ENCODE results near the gene RET.

Gene RET

GRCh38 chr10:43082746-43083145, 5.9 kb downstream of the RET start:
- Histone ChIP-seq H3K27ac (ENCODE audit: poor library complexity, severe bottlenecking) (no peak overlapping the region), H3K36me3 (ENCODE audit: low read depth) (no peaks in the 10 kb centered on the region), H3K4me3 (ENCODE audit: severe bottlenecking) (no peak overlapping the region), H3K4me1 (ENCODE audit: insufficient read depth, poor library complexity, severe bottlenecking) (no peaks in the 10 kb centered on the region), H3K9me3 (ENCODE audit: severe bottlenecking) (no peaks in the 10 kb centered on the region), H3K27me3 (ENCODE audit: insufficient read depth, poor library complexity, severe bottlenecking) (peaks cover 17% of the 10 kb centered on the region)
- ATAC-seq (ENCODE audit: low read depth) (no peak), DNase-seq (ENCODE audit: low spot score) (no peak)
- TF ChIP-seq CTCF (IDR thresholded peaks at IDR 0.05; ENCODE audit: poor library complexity, severe bottlenecking) = no peak

GRCh38 chr10:43083764-43084163, 6.9 kb downstream of the RET start:
- Histone ChIP-seq H3K4me3 (ENCODE audit: severe bottlenecking) (no peak overlapping the region), H3K27ac (ENCODE audit: poor library complexity, severe bottlenecking) (no peak overlapping the region), H3K36me3 (ENCODE audit: low read depth) (no peaks in the 10 kb centered on the region), H3K9me3 (ENCODE audit: severe bottlenecking) (no peaks in the 10 kb centered on the region), H3K27me3 (ENCODE audit: insufficient read depth, poor library complexity, severe bottlenecking) (peaks cover 7% of the 10 kb centered on the region), H3K4me1 (ENCODE audit: insufficient read depth, poor library complexity, severe bottlenecking) (no peaks in the 10 kb centered on the region)
- ATAC-seq (ENCODE audit: low read depth) = no peak
- TF ChIP-seq CTCF (IDR thresholded peaks at IDR 0.05; ENCODE audit: poor library complexity, severe bottlenecking) = no peak
- DNase-seq (ENCODE audit: low spot score) = no peak

- Histone ChIP-seq H3K36me3 (ENCODE audit: low read depth) (no peaks in the 10 kb centered on the region), H3K27ac (ENCODE audit: poor library complexity, severe bottlenecking) (no peak overlapping the region), H3K9me3 (ENCODE audit: severe bottlenecking) (no peaks in the 10 kb centered on the region), H3K27me3 (ENCODE audit: insufficient read depth, poor library complexity, severe bottlenecking) (no peaks in the 10 kb centered on the region), H3K4me3 (ENCODE audit: severe bottlenecking) (no peak overlapping the region), H3K4me1 (ENCODE audit: insufficient read depth, poor library complexity, severe bottlenecking) (no peaks in the 10 kb centered on the region)
- no peak for TF ChIP-seq CTCF (IDR thresholded peaks at IDR 0.05; ENCODE audit: poor library complexity, severe bottlenecking)
- no peak for DNase-seq (ENCODE audit: low spot score)
- no peak for ATAC-seq (ENCODE audit: low read depth)
Measured at GRCh38 chr10:43084812-43085211, 7.9 kb downstream of the RET start.

GRCh38 chr10:43086321-43086942, 9.6 kb downstream of the RET start:
- Histone ChIP-seq H3K4me1 (ENCODE audit: insufficient read depth, poor library complexity, severe bottlenecking) (no peaks in the 10 kb centered on the region), H3K9me3 (ENCODE audit: severe bottlenecking) (no peaks in the 10 kb centered on the region), H3K27ac (ENCODE audit: poor library complexity, severe bottlenecking) (no peak overlapping the region), H3K27me3 (ENCODE audit: insufficient read depth, poor library complexity, severe bottlenecking) (no peaks in the 10 kb centered on the region), H3K36me3 (ENCODE audit: low read depth) (no peaks in the 10 kb centered on the region), H3K4me3 (ENCODE audit: severe bottlenecking) (no peak overlapping the region)
- no peak for ATAC-seq (ENCODE audit: low read depth)
- DNase-seq (ENCODE audit: low spot score) = no peak
- no peak for TF ChIP-seq CTCF (IDR thresholded peaks at IDR 0.05; ENCODE audit: poor library complexity, severe bottlenecking)

GRCh38 chr10:43089519-43089918, 12.7 kb downstream of the RET start:
- H3K4me1 ChIP-seq (ENCODE audit: insufficient read depth, poor library complexity, severe bottlenecking) = no peaks in the 10 kb centered on the region
- no peak overlapping the region for H3K27ac ChIP-seq (ENCODE audit: poor library complexity, severe bottlenecking)
- no peak for ATAC-seq (ENCODE audit: low read depth)
- DNase-seq (ENCODE audit: low spot score) = no peak
- TF ChIP-seq CTCF (IDR thresholded peaks at IDR 0.05; ENCODE audit: poor library complexity, severe bottlenecking) = no peak
- no peaks in the 10 kb centered on the region for H3K36me3 ChIP-seq (ENCODE audit: low read depth)
- no peak overlapping the region for H3K4me3 ChIP-seq (ENCODE audit: severe bottlenecking)
- no peaks in the 10 kb centered on the region for H3K9me3 ChIP-seq (ENCODE audit: severe bottlenecking)
- no peaks in the 10 kb centered on the region for H3K27me3 ChIP-seq (ENCODE audit: insufficient read depth, poor library complexity, severe bottlenecking)

Measured in RWPE2 (cell line).